ENCODE results near the gene CCSER1. TPM values are rescaled to one million over a fixed set of nuclear protein-coding genes. Genes with fewer than 3 reads are reported as not detected.

Gene CCSER1
- total RNA-seq, 1 donor from 2014 or later, result 8.4 TPM

GRCh38 chr4:90537491-90537890, 410.3 kb downstream of the CCSER1 start:
- Histone ChIP-seq H3K9me3 (no peaks in the 10 kb centered on the region), H3K27ac (no peak overlapping the region), H3K4me1 (no peaks in the 10 kb centered on the region), H3K4me3 (no peak overlapping the region), H3K36me3 (no peaks in the 10 kb centered on the region), H3K27me3 (ENCODE audit: low read depth) (no peaks in the 10 kb centered on the region)
- DNase-seq, result no peak
- TF ChIP-seq, protein P1, sequence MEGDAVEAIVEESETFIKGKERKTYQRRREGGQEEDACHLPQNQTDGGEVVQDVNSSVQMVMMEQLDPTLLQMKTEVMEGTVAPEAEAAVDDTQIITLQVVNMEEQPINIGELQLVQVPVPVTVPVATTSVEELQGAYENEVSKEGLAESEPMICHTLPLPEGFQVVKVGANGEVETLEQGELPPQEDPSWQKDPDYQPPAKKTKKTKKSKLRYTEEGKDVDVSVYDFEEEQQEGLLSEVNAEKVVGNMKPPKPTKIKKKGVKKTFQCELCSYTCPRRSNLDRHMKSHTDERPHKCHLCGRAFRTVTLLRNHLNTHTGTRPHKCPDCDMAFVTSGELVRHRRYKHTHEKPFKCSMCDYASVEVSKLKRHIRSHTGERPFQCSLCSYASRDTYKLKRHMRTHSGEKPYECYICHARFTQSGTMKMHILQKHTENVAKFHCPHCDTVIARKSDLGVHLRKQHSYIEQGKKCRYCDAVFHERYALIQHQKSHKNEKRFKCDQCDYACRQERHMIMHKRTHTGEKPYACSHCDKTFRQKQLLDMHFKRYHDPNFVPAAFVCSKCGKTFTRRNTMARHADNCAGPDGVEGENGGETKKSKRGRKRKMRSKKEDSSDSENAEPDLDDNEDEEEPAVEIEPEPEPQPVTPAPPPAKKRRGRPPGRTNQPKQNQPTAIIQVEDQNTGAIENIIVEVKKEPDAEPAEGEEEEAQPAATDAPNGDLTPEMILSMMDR (IDR thresholded peaks at IDR 0.05), result no peak
- intact Hi-C loops (cut with DNase I), result no loop called here
- ATAC-seq, result no peak

- H3K4me3 ChIP-seq, result no peak overlapping the region
- TF ChIP-seq, protein P1 (IDR thresholded peaks at IDR 0.05), result no peak
- H3K9me3 ChIP-seq, result no peaks in the 10 kb centered on the region
- ATAC-seq (no peak), DNase-seq (no peak)
- no peaks in the 10 kb centered on the region for H3K36me3 ChIP-seq
- H3K4me1 ChIP-seq, result no peaks in the 10 kb centered on the region
- no peaks in the 10 kb centered on the region for H3K27me3 ChIP-seq (ENCODE audit: low read depth)
- intact Hi-C loops (cut with DNase I), result no loop called here
- H3K27ac ChIP-seq, result no peak overlapping the region
Observed at GRCh38 chr4:90540536-90540935, 413.3 kb downstream of the CCSER1 start.

DNA sequence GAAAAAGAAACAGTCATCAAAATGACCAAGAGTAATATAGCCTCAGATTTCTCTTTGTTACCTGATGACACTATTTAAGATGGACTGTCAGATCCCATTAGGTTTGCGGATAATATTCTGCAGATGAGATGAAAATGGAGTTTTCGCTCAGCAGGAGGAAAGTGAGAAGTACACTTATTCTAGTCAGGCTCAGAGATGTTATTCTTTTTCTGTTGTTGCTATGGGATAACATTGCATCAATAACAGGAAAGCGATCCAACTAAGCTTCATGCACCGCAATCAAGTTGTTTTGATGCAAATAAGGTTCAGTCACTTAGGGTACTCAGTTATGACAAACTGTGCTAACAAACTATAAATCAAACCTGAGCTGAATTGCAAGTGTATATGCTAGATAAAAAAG, 415.0 kb downstream of the CCSER1 start:
- H3K4me1 ChIP-seq, result peaks cover 3% of the 10 kb centered on the region
- no peak for ATAC-seq
- H3K27ac ChIP-seq, result no peak overlapping the region
- H3K9me3 ChIP-seq, result no peaks in the 10 kb centered on the region
- no peaks in the 10 kb centered on the region for H3K27me3 ChIP-seq (ENCODE audit: low read depth)
- TF ChIP-seq, protein P1 (IDR thresholded peaks at IDR 0.05), result no peak
- H3K36me3 ChIP-seq, result no peaks in the 10 kb centered on the region
- no peak for DNase-seq
- intact Hi-C loops (cut with DNase I), result no loop called here
- no peak overlapping the region for H3K4me3 ChIP-seq

- intact Hi-C loops (cut with DNase I), result no loop called here
- no peak for ATAC-seq
- no peak overlapping the region for H3K27ac ChIP-seq
Observed at GRCh38 chr4:90543419-90544170, 416.4 kb downstream of the CCSER1 start.

DNA sequence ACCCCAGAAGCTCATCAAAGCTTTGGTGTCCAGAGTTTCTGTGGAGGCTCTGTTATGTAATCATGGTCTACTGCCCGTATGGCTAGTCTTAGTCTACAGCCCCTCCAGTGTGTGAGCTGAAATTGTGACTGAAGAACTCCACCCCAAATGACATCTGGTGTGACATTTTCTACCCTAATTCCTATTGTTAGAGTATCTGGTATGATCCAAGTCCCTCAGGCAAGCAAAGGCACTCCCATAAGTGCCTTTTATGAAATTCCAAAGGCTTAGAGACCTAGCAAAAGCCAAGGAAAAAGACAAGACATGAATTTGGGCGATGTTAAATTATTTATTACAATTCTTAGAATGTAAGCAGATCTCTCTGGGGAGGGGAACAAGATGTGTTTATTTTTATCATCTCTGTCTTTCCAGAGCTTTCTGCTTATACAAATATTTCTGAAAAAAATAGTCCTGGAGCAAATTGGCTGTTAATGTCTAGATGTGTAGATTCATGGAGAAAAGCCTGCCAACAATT, 417.4 kb downstream of the CCSER1 start:
- H3K27me3 ChIP-seq (ENCODE audit: low read depth), result no peaks in the 10 kb centered on the region
- H3K4me3 ChIP-seq, result no peak overlapping the region
- no peaks in the 10 kb centered on the region for H3K9me3 ChIP-seq
- no peak overlapping the region for H3K27ac ChIP-seq
- H3K36me3 ChIP-seq, result no peaks in the 10 kb centered on the region
- DNase-seq (no peak), ATAC-seq (no peak)
- intact Hi-C loops (cut with DNase I), result no loop called here
- H3K4me1 ChIP-seq, result peaks cover 3% of the 10 kb centered on the region
- TF ChIP-seq, protein P1 (IDR thresholded peaks at IDR 0.05), result no peak

More at GRCh38 chr4:90543419-90544170, 416.4 kb downstream of the CCSER1 start:
- Histone ChIP-seq H3K36me3 (no peaks in the 10 kb centered on the region), H3K27me3 (ENCODE audit: low read depth) (no peaks in the 10 kb centered on the region), H3K9me3 (no peaks in the 10 kb centered on the region), H3K4me1 (peaks cover 3% of the 10 kb centered on the region), H3K4me3 (no peak overlapping the region)
- no peak for DNase-seq
- TF ChIP-seq, protein P1 (IDR thresholded peaks at IDR 0.05), result no peak
